ENCODE measurements around the gene YPEL2.
"Not testable (repeated sequence)": the region's sequence is repeated elsewhere in the genome, so short reads cannot be mapped to it uniquely, and the experiment has no call there.

The YPEL2 gene

DNA sequence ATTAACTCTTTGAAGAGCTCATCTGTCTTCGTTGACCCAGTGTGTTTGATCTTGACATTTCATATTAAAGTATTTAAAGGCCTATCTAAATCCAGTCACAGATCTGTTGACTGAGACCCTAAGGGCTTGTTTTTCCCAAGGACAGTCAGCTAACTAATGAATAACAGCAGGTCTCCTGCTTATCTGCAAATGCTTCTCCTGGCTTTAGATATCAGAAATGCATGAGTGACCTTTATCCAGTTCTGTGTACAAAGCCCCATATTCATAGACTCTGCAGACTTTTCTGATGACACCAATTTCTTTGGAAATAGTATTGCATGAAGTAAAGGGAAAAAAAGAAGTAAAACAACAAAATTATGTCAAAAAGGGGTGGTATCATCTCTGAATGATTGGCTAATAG lies 70.3 kb downstream of the YPEL2 start:
- H3K4me3 ChIP-seq (ENCODE audit: low read depth, low read length) = no peak overlapping the region
- TF ChIP-seq, protein P1, sequence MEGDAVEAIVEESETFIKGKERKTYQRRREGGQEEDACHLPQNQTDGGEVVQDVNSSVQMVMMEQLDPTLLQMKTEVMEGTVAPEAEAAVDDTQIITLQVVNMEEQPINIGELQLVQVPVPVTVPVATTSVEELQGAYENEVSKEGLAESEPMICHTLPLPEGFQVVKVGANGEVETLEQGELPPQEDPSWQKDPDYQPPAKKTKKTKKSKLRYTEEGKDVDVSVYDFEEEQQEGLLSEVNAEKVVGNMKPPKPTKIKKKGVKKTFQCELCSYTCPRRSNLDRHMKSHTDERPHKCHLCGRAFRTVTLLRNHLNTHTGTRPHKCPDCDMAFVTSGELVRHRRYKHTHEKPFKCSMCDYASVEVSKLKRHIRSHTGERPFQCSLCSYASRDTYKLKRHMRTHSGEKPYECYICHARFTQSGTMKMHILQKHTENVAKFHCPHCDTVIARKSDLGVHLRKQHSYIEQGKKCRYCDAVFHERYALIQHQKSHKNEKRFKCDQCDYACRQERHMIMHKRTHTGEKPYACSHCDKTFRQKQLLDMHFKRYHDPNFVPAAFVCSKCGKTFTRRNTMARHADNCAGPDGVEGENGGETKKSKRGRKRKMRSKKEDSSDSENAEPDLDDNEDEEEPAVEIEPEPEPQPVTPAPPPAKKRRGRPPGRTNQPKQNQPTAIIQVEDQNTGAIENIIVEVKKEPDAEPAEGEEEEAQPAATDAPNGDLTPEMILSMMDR (IDR thresholded peaks at IDR 0.05; ENCODE audit: low read depth, low read length) = no peak

DNA sequence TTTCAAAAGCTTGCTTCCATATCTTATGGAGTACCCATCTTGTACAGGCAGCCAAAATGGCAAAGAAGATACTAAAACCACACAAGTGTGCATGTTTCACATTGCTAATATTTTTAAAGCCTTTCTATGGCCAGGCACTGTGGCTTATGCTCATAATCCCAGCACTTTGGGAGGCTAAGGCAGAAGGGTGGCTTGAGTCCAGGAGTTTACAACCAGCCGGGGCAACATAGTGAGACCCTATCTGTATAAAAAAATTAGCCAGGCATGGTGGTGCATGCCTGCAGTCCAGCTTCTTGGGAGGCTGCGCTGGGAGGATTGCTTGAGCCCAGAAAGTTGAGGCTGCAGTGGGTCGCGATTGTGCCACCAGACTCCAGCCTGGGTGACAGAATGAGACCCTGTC lies 71.3 kb downstream of the YPEL2 start:
- no peak overlapping the region for H3K4me3 ChIP-seq (ENCODE audit: low read depth, low read length)
- TF ChIP-seq, protein P1 (IDR thresholded peaks at IDR 0.05; ENCODE audit: low read depth, low read length) = no peak

DNA sequence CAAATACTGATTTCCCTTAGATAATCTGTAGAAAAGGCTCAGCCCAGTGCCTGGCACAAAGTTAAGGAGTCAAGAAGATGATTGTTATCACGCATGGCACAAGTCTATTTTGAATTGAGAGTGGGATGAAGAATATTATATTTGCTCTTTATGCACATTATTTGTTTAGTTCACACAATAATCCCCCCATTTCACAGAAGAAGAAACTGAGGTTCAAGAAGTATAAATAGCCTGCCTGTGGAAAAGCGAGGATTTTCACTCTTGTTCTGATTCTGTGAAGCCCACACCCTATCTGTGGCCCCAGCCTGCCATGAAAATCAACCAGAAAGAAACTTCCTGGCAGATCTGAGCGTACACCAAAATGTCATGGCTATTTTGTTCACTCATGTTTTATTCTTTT lies 73.0 kb downstream of the YPEL2 start:
- no peak overlapping the region for H3K4me3 ChIP-seq (ENCODE audit: low read depth, low read length)
- TF ChIP-seq, protein P1 (IDR thresholded peaks at IDR 0.05; ENCODE audit: low read depth, low read length) = no peak

DNA sequence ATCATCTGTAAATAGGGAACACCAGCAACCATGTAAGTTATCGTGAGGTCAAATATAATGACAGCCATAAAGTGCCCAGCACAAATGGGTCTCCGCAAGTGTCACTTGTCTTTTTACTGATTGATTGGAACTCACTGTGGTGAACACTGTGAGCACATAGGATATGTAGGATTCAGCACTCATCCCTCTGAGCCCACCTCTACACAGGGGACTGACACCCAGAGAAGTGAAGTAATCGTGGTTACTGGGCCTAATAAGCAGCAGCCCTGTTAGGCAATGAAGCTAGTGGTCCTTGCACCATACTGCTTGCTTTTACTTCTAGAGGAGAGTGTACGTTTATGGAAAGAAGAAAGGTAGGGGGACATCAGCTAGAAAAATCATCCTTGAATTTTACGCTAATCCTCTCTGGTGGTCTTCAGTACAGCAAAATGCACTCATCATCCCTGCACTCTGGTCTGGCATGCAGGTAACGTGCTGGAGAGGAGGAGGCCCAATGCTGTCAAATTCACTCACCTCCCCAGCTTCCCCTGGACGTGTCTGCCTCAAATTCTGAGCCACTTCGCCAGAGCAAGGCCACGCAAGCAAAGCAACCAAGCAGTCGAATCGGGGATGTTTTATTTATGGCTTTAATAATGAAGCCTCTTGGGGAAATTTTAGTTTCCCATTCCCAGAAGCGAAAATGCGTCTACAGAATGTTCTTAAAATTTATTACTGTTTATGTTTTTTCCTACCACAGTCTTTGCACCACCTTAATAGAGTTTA lies 74.7 kb downstream of the YPEL2 start:
- TF ChIP-seq, protein P1 (IDR thresholded peaks at IDR 0.05; ENCODE audit: low read depth, low read length) = no peak
- no peak overlapping the region for H3K4me3 ChIP-seq (ENCODE audit: low read depth, low read length)

DNA sequence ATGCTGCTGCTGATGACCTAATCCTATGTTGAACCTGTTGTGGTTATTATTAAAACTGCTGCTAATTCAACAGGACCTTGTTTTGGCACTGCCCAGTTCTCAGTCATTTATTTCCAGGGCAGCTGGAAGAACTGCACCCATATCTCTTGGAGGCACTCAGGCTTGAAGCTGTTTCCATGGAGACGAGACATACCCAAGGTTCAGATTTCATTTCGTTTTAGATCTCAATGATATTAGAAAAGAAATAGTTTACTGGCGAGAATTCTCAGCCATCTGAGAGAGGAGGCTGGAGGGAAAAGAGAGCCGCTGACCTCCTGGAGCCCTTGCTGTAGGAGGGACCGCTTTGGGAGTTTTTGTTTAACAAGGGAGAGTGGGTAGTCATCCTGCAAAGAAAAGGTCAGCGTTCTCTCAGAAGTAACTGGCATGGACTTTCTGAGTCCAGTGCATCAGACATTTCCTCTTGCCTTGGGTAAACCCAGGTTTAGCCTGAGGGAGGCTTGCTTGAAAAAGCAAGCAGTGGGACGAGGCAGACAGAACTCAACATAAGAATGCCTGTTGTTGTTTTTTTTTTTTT lies 75.4 kb downstream of the YPEL2 start:
- TF ChIP-seq, protein P1 (IDR thresholded peaks at IDR 0.05; ENCODE audit: low read depth, low read length) = no peak
- no peak overlapping the region for H3K4me3 ChIP-seq (ENCODE audit: low read depth, low read length)

DNA sequence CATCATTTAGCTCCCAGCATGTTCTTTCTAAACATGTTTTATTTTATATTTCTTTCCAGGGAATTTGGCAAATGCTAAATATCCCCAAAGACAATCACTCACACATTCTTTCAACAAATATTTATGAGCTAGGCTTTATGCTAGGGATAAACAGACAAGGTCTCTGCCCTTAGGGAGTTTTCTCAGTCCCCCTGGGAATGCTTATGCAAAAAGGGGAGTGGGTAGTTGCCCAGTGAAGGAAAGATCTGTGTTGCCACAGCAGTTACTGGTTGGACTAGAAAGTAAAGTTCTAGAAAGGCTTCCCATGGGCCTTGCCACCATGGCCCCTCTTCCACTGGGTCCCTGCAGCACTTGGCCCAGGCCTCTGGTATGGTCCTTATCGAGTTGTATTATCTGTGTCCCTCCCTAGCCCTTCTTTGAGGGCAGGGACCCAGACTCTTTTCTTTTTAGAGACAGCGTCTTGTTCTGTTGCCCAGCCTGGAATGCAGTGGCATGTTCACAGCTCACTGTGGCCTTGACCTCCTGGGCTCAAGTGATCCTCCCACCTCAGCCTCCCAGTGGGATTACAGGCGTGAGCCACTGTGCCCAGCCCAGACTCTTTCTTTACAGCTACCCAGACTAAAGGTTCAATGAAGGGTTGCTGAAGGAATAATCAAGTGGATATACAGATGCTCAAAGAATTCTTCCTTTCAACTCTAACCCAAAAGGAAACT lies 78.0 kb downstream of the YPEL2 start:
- no peak overlapping the region for H3K4me3 ChIP-seq (ENCODE audit: low read depth, low read length)
- TF ChIP-seq, protein P1 (IDR thresholded peaks at IDR 0.05; ENCODE audit: low read depth, low read length) = no peak

DNA sequence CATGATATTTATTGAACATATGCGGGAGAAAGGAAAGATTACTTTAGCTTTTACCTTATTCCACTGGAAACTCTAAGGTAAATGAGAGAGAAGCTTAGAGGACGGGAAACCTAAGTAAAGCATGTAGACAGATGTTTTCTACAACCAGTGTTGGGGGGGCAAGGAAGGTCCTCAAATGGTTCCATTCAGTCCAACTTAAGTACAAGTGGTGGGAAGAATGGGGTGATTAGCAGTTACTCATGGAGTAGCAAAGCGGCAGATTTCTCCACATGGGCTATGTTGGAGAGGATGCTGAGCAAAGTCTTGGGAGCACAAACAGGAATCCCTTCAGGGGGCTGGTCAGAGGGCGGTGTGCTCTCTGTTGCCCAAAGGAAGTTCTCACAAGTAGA lies 78.6 kb downstream of the YPEL2 start:
- H3K4me3 ChIP-seq (ENCODE audit: low read depth, low read length) = no peak overlapping the region
- TF ChIP-seq, protein P1 (IDR thresholded peaks at IDR 0.05; ENCODE audit: low read depth, low read length) = no peak

DNA sequence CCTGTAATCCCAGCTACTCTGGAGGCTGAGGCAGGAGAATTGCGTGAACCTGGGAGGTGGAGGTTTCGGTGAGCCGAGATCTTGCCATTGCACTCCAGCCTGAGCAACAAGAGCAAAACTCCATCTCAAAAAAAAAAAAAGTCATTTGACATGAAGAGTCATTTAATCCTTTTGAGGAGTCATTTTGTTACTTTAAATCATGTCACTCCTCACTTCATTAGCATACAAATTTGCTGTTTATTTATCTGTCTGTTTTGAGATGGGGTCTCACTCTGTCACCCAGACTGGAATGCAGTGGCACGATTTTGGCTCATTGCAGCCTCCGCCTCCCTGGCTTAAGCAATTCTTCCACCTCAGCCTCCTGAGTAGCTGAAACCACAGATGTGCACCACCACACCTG lies 81.0 kb downstream of the YPEL2 start:
- H3K4me3 ChIP-seq (ENCODE audit: low read depth, low read length) = not testable (repeated sequence)
